Smooth muscle cell (in vitro differentiated cells): ENCODE results near the gene MLLT6. TPM values are rescaled to one million over a fixed set of nuclear protein-coding genes. Genes with fewer than 3 reads are reported as not detected.

Experiments
- DNase-seq: peaks from one replicate; lab custom pipeline; 2025; ENCODE audit not compliant: unreplicated experiment; lab: John Stamatoyannopoulos, UW
- H2AFZ ChIP-seq: fragments of 200-600 bp; sonication (generic); 2 replicates; pipeline ENCODE4 v1.6.0; 2016; ENCODE audit warnings: antibody characterized with exemption, low read depth, mild to moderate bottlenecking
- H3F3A ChIP-seq: fragments of 200-600 bp; sonication (generic); 2 replicates; pipeline ENCODE4 v1.6.0; 2017; ENCODE audit warnings: antibody characterized with exemption, low read depth
- H3K27ac ChIP-seq: fragments of 200-600 bp; sonication (generic); 2 replicates; pipeline ENCODE4 v1.5.1; 2016; ENCODE audit warnings: low read depth, mild to moderate bottlenecking
- H3K27me3 ChIP-seq: fragments of 200-600 bp; sonication (generic); 2 replicates; pipeline ENCODE4 v1.6.1; 2016; ENCODE audit warnings: low read depth, mild to moderate bottlenecking
- H3K36me3 ChIP-seq: fragments of 200-600 bp; sonication (generic); 2 replicates; pipeline ENCODE4 v1.5.1; 2016; ENCODE audit warnings: low read depth
- H3K4me1 ChIP-seq: fragments of 200-600 bp; sonication (generic); 2 replicates; pipeline ENCODE4 v1.5.1; 2016; ENCODE audit warnings: low read depth
- H3K4me2 ChIP-seq: fragments of 200-600 bp; sonication (generic); 2 replicates; pipeline ENCODE4 v1.6.0; 2016; ENCODE audit warnings: mild to moderate bottlenecking
- H3K4me3 ChIP-seq: fragments of 200-600 bp; sonication (generic); 2 replicates; pipeline ENCODE4 v1.5.1; 2016; ENCODE audit warnings: mild to moderate bottlenecking
- H3K79me2 ChIP-seq: fragments of 200-600 bp; sonication (generic); 2 replicates; pipeline ENCODE4 v1.6.0; 2016; ENCODE audit warnings: low read depth, mild to moderate bottlenecking
- H3K9ac ChIP-seq: fragments of 200-600 bp; sonication (generic); 2 replicates; pipeline ENCODE4 v1.6.0; 2016; ENCODE audit warnings: low read depth
- H3K9me3 ChIP-seq: fragments of 200-600 bp; sonication (generic); replicated peaks from 2 replicates; pipeline ENCODE4 v1.5.1; 2016; ENCODE audit warnings: low read depth
- H4K20me1 ChIP-seq: fragments of 200-600 bp; sonication (generic); 2 replicates; pipeline ENCODE4 v1.6.0; 2016; ENCODE audit warnings: low read depth
- CTCF ChIP-seq: fragments of 200-600 bp; sonication (generic); IDR thresholded peaks from 2 replicates; pipeline ENCODE4 v1.5.1; 2017; ENCODE audit warnings: borderline replicate concordance, mild to moderate bottlenecking, antibody characterized with exemption; ENCODE audit not compliant: insufficient read depth, poor library complexity, severe bottlenecking
- WGBS: methylation state at CpG from one replicate; pipeline ENCODE4 v1.1.7; 2016; ENCODE audit warnings: low lambda C conversion rate; 5-methylcytosine and 5-hydroxymethylcytosine counted together
- polyA plus RNA-seq: library from polyadenylated mRNA; unstranded; fragments of >200 nt; fragmentation: Nextera tagmentation; extraction: Ambion mirVana; gene quantifications from 2 replicates; pipeline ENCODE4 v1.2.1, GENCODE V29; 2016
- total RNA-seq: library from RNA; depleted of rRNA; stranded (reverse); fragments of >200 nt; gene quantifications from 2 replicates; pipeline ENCODE4 v1.2.3, GENCODE V29; 2014

Gene MLLT6
- total and polyA plus RNA-seq, 2 experiments from 2014 or later = 4.6 to 11.2 TPM

GRCh38 chr17:38703742-38704605 is 1.1 kb upstream of the MLLT6 start:
- no peaks in the 10 kb centered on the region for H3K36me3 ChIP-seq
- TF ChIP-seq CTCF = no peak
- peak overlapping the region; percentile 90 for H3K9ac ChIP-seq
- no peaks in the 10 kb centered on the region for H3K79me2 ChIP-seq
- peak overlapping the region; percentile 99 for H2AFZ ChIP-seq
- peak; percentile 15 for DNase-seq
- H3K4me3 ChIP-seq = peak overlapping the region; percentile 98
- WGBS = 1% methylated on average over 41 of the region's 50 CpGs
- H3F3A ChIP-seq = peaks cover 13% of the 10 kb centered on the region
- H3K27me3 ChIP-seq = no peaks in the 10 kb centered on the region
- peak overlapping the region; percentile 83 for H3K27ac ChIP-seq
- peaks cover 12% of the 10 kb centered on the region for H3K4me1 ChIP-seq
- H3K4me2 ChIP-seq = peak overlapping the region; percentile 91
- no peaks in the 10 kb centered on the region for H3K9me3 ChIP-seq
- H4K20me1 ChIP-seq = peaks cover 22% of the 10 kb centered on the region

- Histone ChIP-seq H3F3A (peaks cover 13% of the 10 kb centered on the region), H3K4me2 (peak overlapping the region; percentile 99), H2AFZ (no peak overlapping the region), H3K4me1 (peaks cover 12% of the 10 kb centered on the region), H4K20me1 (peaks cover 22% of the 10 kb centered on the region), H3K27me3 (no peaks in the 10 kb centered on the region), H3K9me3 (no peaks in the 10 kb centered on the region), H3K27ac (no peak overlapping the region), H3K36me3 (no peaks in the 10 kb centered on the region), H3K9ac (no peak overlapping the region), H3K79me2 (no peaks in the 10 kb centered on the region), H3K4me3 (peak overlapping the region; percentile 98)
- no peak for DNase-seq
- TF ChIP-seq CTCF = no peak
- WGBS = no CpG with 5 or more reads among the region's 32 CpGs
These were observed 390 bp downstream of the MLLT6 start for GRCh38 chr17:38705523-38705802.

- DNase-seq = no peak
- TF ChIP-seq CTCF = no peak
- peaks cover 12% of the 10 kb centered on the region for H3K4me1 ChIP-seq
- H4K20me1 ChIP-seq = peaks cover 22% of the 10 kb centered on the region
- H3K36me3 ChIP-seq = no peaks in the 10 kb centered on the region
- peaks cover 13% of the 10 kb centered on the region for H3F3A ChIP-seq
- H3K79me2 ChIP-seq = no peaks in the 10 kb centered on the region
- no peak overlapping the region for H3K9ac ChIP-seq
- peak overlapping the region; percentile 99 for H3K4me2 ChIP-seq
- peak overlapping the region; percentile 98 for H3K4me3 ChIP-seq
- H3K27ac ChIP-seq = no peak overlapping the region
- WGBS = 1% methylated on average over 31 of the region's 38 CpGs
- no peaks in the 10 kb centered on the region for H3K27me3 ChIP-seq
- H2AFZ ChIP-seq = peak overlapping the region; percentile 75
- no peaks in the 10 kb centered on the region for H3K9me3 ChIP-seq
These were observed 881 bp downstream of the MLLT6 start for GRCh38 chr17:38705803-38706504.
